Esophagus squamous epithelium (tissue), 5 donors: ENCODE results near the gene RAB38. TPM values are rescaled to one million over a fixed set of nuclear protein-coding genes. Genes with fewer than 3 reads are reported as not detected.

Source experiments
- DNase-seq: peaks from one replicate; lab custom pipeline; 2025; lab: John Stamatoyannopoulos, UW
- H3K27ac ChIP-seq, 4 donors: fragments of 200-600 bp; sonication (generic); one replicate each; pipeline ENCODE4 v1.5.1; 2016 to 2019; ENCODE audit warnings: mild to moderate bottlenecking in 1 of 4
- H3K27me3 ChIP-seq, 4 donors: fragments of 200-600 bp; sonication (generic); 1 replicate in 3 of 4; 2 replicates in 1 of 4; pipeline versions ENCODE4 v1.5.1 to v1.6.0; 2017 to 2021; ENCODE audit warnings: antibody characterized with exemption in 1 of 4
- H3K36me3 ChIP-seq, 3 donors: fragments of 200-600 bp; sonication (generic); one replicate each; pipeline ENCODE4 v1.5.1; 2016 to 2019
- H3K4me1 ChIP-seq, 3 donors: fragments of 200-600 bp; sonication (generic); one replicate each; pipeline ENCODE4 v1.5.1; 2017 to 2019
- H3K4me3 ChIP-seq, 4 donors: fragments of 200-600 bp; sonication (generic); 1 replicate in 3 of 4; 2 replicates in 1 of 4; pipeline ENCODE4 v1.5.1; 2016 to 2019; ENCODE audit warnings: mild to moderate bottlenecking in 2 of 4, moderate library complexity in 1 of 4
- H3K9me3 ChIP-seq, 3 donors: fragments of 200-600 bp; sonication (generic); one replicate each; pipeline ENCODE4 v1.5.1; 2016 to 2019
- CTCF ChIP-seq, 6 experiments: fragments of 450-650 bp in 4 of 6; fragments of 200-600 bp in 2 of 6; sonication (generic) in 2 of 6; IDR thresholded peaks; one replicate each; pipeline ENCODE4 v1.5.1; 2016 to 2019; ENCODE audit warnings: antibody characterized with exemption in 6 of 6, mild to moderate bottlenecking in 4 of 6, moderate library complexity in 4 of 6
- POLR2A ChIP-seq, 4 donors: fragments of 450-650 bp; IDR thresholded peaks; one replicate each; pipeline ENCODE4 v1.6.1; 2017; ENCODE audit warnings: antibody characterized with exemption in 4 of 4, mild to moderate bottlenecking in 4 of 4, moderate library complexity in 3 of 4
- WGBS, 2 donors: methylation state at CpG; one replicate each; pipeline ENCODE4 v1.1.5; 2018; 5-methylcytosine and 5-hydroxymethylcytosine counted together
- intact Hi-C: fragments of 100-400 bp; cut with DNase I; formaldehyde crosslinking; loops from one replicate; pipeline ENCODE4 v1.15.0; 2022
- total RNA-seq, 4 donors: library from RNA; depleted of rRNA; stranded (reverse); fragments of >200 nt; gene quantifications; one replicate each; pipeline ENCODE4 v1.1.0, GENCODE V29; 2016
- donor health status: DM: yes; HTN: yes; CAD: no.

RAB38 gene
- total RNA-seq, 4 donors from 2014 or later: 23.4 to 105 (median 65.1) TPM

GRCh38 chr11:88119561-88119960 lies 55.7 kb downstream of the RAB38 start:
- no peaks in the 10 kb centered on the region for H3K9me3 ChIP-seq
- H3K27me3 ChIP-seq: no peaks in the 10 kb centered on the region
- WGBS, 2 donors: 52 to 80% methylated on average over 2 of the region's 2 CpGs
- intact Hi-C loops: no loop called here
- no peak overlapping the region for H3K4me3 ChIP-seq
- no peaks in the 10 kb centered on the region for H3K36me3 ChIP-seq
- TF ChIP-seq CTCF (IDR thresholded peaks at IDR 0.05): no peak
- no peak for TF ChIP-seq POLR2A (IDR thresholded peaks at IDR 0.05)
- no peak for DNase-seq
- H3K4me1 ChIP-seq: peaks cover 0 to 10% (median 0%) of the 10 kb centered on the region in 3 donors
- no peak overlapping the region for H3K27ac ChIP-seq

GRCh38 chr11:88117281-88117858 lies 57.9 kb downstream of the RAB38 start:
- no peak overlapping the region for H3K4me3 ChIP-seq
- no peaks in the 10 kb centered on the region for H3K27me3 ChIP-seq
- TF ChIP-seq POLR2A (IDR thresholded peaks at IDR 0.05) (no peak), CTCF (IDR thresholded peaks at IDR 0.05) (no peak)
- no peak overlapping the region for H3K27ac ChIP-seq
- intact Hi-C loops: no loop called here
- peaks cover 0 to 10% (median 0%) of the 10 kb centered on the region in 3 donors for H3K4me1 ChIP-seq
- H3K9me3 ChIP-seq: no peaks in the 10 kb centered on the region
- WGBS, 2 donors: 82 to 86% methylated on average over 1 of the region's 1 CpG
- no peak for DNase-seq
- H3K36me3 ChIP-seq: peaks cover 0 to 13% (median 8%) of the 10 kb centered on the region in 3 donors

- Histone ChIP-seq H3K36me3 (peaks cover 0 to 24% (median 8%) of the 10 kb centered on the region in 3 donors), H3K4me3 (no peak overlapping the region), H3K27ac (no peak overlapping the region), H3K27me3 (no peaks in the 10 kb centered on the region), H3K4me1 (peaks cover 0 to 10% (median 0%) of the 10 kb centered on the region in 3 donors), H3K9me3 (no peaks in the 10 kb centered on the region)
- intact Hi-C loops: no loop called here
- TF ChIP-seq CTCF (IDR thresholded peaks at IDR 0.05): no peak
- TF ChIP-seq POLR2A (IDR thresholded peaks at IDR 0.05): no peak
- WGBS, 2 donors: 86 to 90% methylated on average over 3 to 4 of the region's 6 CpGs
- DNase-seq: no peak
These were observed 59.2 kb downstream of the RAB38 start for GRCh38 chr11:88115828-88116755.

- Histone ChIP-seq H3K36me3 (peaks cover 0 to 38% (median 8%) of the 10 kb centered on the region in 3 donors), H3K27ac (no peak overlapping the region), H3K27me3 (no peaks in the 10 kb centered on the region), H3K4me1 (peaks cover 0 to 10% (median 0%) of the 10 kb centered on the region in 3 donors), H3K4me3 (no peak overlapping the region), H3K9me3 (no peaks in the 10 kb centered on the region)
- intact Hi-C loops: no loop called here
- TF ChIP-seq POLR2A (IDR thresholded peaks at IDR 0.05): no peak
- TF ChIP-seq CTCF (IDR thresholded peaks at IDR 0.05): no peak
- 75 to 78% methylated on average over 1 of the region's 1 CpG for WGBS, 2 donors
- DNase-seq: no peak
These were observed 60.7 kb downstream of the RAB38 start for GRCh38 chr11:88114486-88115045.
